OCI-LY3 (cell line): ENCODE results near the gene IL17A.

Source experiments
- H2AFZ ChIP-seq: fragments of 200-600, 300-600 bp; shearing (Covaris generic); 2 replicates; pipeline ENCODE4 v1.6.0; 2014; ENCODE audit warnings: antibody characterized with exemption, low read depth, low read length
- H3K27ac ChIP-seq: fragments of 200-600, 300-600 bp; sonication (generic); 2 replicates; pipeline ENCODE4 v1.5.1; 2014; ENCODE audit warnings: mild to moderate bottlenecking, low read length, moderate library complexity, mixed read lengths
- H3K27me3 ChIP-seq: fragments of 200-600, 300-600 bp; sonication (generic); 2 replicates; pipeline ENCODE4 v1.6.1; 2014; ENCODE audit warnings: low read depth, low read length, mixed read lengths
- H3K36me3 ChIP-seq: fragments of 200-600, 300-600 bp; sonication (generic); replicated peaks from 2 replicates; pipeline ENCODE3; 2014; ENCODE audit warnings: low read depth, low read length, mixed read lengths
- H3K4me1 ChIP-seq: fragments of 300-600, 200-600 bp; sonication (generic); 2 replicates; pipeline ENCODE4 v1.6.1; 2014; ENCODE audit warnings: low read length, mixed read lengths
- H3K4me2 ChIP-seq: fragments of 200-600, 300-600 bp; sonication (generic); 2 replicates; pipeline ENCODE4 v1.6.1; 2014; ENCODE audit warnings: low read length, mixed read lengths
- H3K4me3 ChIP-seq: fragments of 300-600, 200-600 bp; sonication (generic); 2 replicates; pipeline ENCODE4 v1.5.1; 2014; ENCODE audit warnings: antibody characterized with exemption, mild to moderate bottlenecking, low read length, moderate library complexity
- H3K79me2 ChIP-seq: fragments of 300-600, 200-600 bp; shearing (Covaris generic); 2 replicates; pipeline ENCODE4 v1.6.1; 2014; ENCODE audit warnings: mild to moderate bottlenecking, low read length, mixed read lengths
- H3K9ac ChIP-seq: fragments of 300-600, 200-600 bp; shearing (Covaris generic); 2 replicates; pipeline ENCODE4 v1.6.0; 2014; ENCODE audit warnings: mild to moderate bottlenecking, low read length, moderate library complexity
- H3K9me3 ChIP-seq: fragments of 200-600, 300-600 bp; shearing (Covaris generic); 2 replicates; pipeline ENCODE4 v1.6.1; 2014; ENCODE audit warnings: low read length, mixed read lengths; ENCODE audit not compliant: insufficient read depth
- H4K20me1 ChIP-seq: fragments of 200-600, 300-600 bp; sonication (generic); 2 replicates; pipeline ENCODE4 v1.6.1; 2016; ENCODE audit warnings: low read length, mixed read lengths; ENCODE audit not compliant: insufficient read depth
- EZH2phosphoT487 ChIP-seq: fragments of 200-600 bp; shearing (Covaris generic); IDR thresholded peaks from 2 replicates; pipeline ENCODE4 v1.6.1; 2018; ENCODE audit warnings: antibody characterized with exemption, mixed run types, low read depth
- TF ChIP-seq, protein P1 (sequence below): fragments of 200-600, 300-600 bp; sonication (generic); IDR thresholded peaks from 2 replicates; pipeline ENCODE4 v1.5.1; 2014; ENCODE audit warnings: antibody characterized with exemption, low read length, low read depth

Gene IL17A

DNA sequence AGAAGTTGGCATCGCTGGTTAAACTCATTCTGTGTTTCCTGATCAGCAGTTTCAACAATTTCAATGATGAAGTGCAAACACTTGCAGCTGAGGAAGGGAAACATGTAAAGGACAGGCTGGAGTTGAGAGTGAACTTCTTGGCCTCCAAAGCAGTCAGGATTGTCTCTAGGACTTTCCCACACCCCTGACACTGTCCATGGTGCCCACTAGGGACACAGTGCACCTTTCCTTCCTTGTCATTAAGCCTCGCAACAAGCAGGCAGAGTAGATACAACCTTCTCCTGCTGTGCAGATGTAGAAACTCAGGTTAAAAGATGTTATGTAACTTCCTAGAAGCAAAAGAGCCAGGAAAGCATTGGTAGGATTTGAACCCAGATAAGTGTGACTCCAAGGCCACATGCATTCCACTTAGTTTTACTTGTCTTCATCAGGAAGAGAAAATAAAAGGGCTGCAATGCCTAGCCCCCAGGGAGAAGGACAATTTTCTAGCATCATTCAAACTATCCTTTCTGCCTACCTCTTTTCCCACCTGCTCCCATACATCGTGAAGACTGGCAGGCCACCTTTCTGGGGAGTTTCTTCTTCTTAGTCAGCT lies 39.2 kb upstream of the IL17A start:
- H4K20me1 ChIP-seq: no peaks in the 10 kb centered on the region
- no peak overlapping the region for H3K4me3 ChIP-seq
- H3K4me1 ChIP-seq: peaks cover 23% of the 10 kb centered on the region
- H3K27me3 ChIP-seq: peaks cover 41% of the 10 kb centered on the region
- no peak overlapping the region for H2AFZ ChIP-seq
- no peak overlapping the region for H3K9ac ChIP-seq
- H3K9me3 ChIP-seq: no peaks in the 10 kb centered on the region
- TF ChIP-seq EZH2phosphoT487: no peak
- TF ChIP-seq, protein P1, sequence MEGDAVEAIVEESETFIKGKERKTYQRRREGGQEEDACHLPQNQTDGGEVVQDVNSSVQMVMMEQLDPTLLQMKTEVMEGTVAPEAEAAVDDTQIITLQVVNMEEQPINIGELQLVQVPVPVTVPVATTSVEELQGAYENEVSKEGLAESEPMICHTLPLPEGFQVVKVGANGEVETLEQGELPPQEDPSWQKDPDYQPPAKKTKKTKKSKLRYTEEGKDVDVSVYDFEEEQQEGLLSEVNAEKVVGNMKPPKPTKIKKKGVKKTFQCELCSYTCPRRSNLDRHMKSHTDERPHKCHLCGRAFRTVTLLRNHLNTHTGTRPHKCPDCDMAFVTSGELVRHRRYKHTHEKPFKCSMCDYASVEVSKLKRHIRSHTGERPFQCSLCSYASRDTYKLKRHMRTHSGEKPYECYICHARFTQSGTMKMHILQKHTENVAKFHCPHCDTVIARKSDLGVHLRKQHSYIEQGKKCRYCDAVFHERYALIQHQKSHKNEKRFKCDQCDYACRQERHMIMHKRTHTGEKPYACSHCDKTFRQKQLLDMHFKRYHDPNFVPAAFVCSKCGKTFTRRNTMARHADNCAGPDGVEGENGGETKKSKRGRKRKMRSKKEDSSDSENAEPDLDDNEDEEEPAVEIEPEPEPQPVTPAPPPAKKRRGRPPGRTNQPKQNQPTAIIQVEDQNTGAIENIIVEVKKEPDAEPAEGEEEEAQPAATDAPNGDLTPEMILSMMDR: no peak
- no peak overlapping the region for H3K27ac ChIP-seq
- no peaks in the 10 kb centered on the region for H3K36me3 ChIP-seq
- no peaks in the 10 kb centered on the region for H3K79me2 ChIP-seq
- H3K4me2 ChIP-seq: no peak overlapping the region

DNA sequence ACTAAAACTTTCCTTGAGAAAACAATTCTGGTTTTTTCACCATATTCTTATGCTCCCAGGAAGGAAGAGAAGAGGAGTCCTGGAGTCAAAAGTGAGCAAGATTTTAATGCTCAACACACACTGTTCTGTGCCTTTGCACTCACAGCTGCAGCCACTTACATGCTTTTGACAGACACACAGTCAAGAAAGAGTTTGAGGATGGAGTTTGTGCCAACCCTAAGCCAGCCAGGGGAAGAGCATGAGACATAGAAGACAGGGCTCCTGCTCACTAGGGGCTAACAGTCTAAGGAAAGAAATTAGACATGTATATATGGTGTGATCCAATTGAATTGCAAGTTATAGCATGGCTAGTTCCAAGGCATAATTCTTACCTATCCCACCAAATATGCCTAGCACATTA lies 37.1 kb upstream of the IL17A start:
- H3K27me3 ChIP-seq: peaks cover 35% of the 10 kb centered on the region
- H3K9me3 ChIP-seq: no peaks in the 10 kb centered on the region
- no peaks in the 10 kb centered on the region for H3K36me3 ChIP-seq
- H3K27ac ChIP-seq: no peak overlapping the region
- H3K4me2 ChIP-seq: no peak overlapping the region
- no peak overlapping the region for H3K4me3 ChIP-seq
- H3K4me1 ChIP-seq: peaks cover 25% of the 10 kb centered on the region
- H3K9ac ChIP-seq: no peak overlapping the region
- no peaks in the 10 kb centered on the region for H4K20me1 ChIP-seq
- TF ChIP-seq, protein P1: no peak
- H3K79me2 ChIP-seq: no peaks in the 10 kb centered on the region
- H2AFZ ChIP-seq: no peak overlapping the region

DNA sequence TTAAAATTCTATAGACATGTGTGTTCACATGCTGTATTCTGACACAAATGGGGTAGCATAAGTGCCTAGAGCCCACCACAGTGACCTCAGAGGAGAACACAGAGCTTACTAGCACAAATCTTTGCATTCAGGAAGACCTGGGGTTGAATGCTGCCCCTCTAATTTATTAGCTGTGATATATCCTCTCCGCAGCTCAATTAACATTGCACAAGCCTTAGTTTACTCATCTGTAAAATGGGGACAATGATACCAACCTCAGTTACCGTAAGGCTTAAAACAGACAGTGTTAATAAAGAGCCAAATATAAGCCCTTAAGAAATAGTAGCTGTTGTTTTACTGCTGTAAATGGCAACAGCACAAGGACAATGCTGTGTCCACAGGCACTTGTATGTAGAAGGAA lies 36.2 kb upstream of the IL17A start:
- H3K4me2 ChIP-seq: no peak overlapping the region
- peaks cover 16% of the 10 kb centered on the region for H3K4me1 ChIP-seq
- no peaks in the 10 kb centered on the region for H3K36me3 ChIP-seq
- no peak overlapping the region for H3K9ac ChIP-seq
- no peak overlapping the region for H3K4me3 ChIP-seq
- H4K20me1 ChIP-seq: no peaks in the 10 kb centered on the region
- no peak for TF ChIP-seq EZH2phosphoT487
- TF ChIP-seq, protein P1: no peak
- H2AFZ ChIP-seq: no peak overlapping the region
- H3K9me3 ChIP-seq: no peaks in the 10 kb centered on the region
- H3K27me3 ChIP-seq: peaks cover 35% of the 10 kb centered on the region
- no peaks in the 10 kb centered on the region for H3K79me2 ChIP-seq
- no peak overlapping the region for H3K27ac ChIP-seq

DNA sequence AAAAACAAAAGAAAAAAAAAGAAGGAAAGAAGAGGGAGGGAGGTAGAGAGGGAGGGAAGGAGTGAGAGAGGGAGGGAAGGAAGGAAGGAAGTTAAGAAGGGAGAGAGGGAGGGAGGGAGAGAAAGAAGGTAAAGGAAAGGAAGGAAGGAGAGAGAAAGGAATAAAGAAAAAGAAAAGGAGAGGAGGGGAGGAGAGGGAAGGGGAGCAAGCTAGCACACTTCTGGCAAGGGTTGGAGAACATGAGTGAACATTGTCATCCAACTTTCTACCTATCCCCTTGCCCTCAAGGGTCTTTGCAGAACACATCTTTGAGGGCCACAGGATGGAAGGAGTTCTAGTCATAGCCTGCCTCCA lies 34.1 kb upstream of the IL17A start:
- H4K20me1 ChIP-seq: no peaks in the 10 kb centered on the region
- H3K4me2 ChIP-seq: no peak overlapping the region
- H2AFZ ChIP-seq: no peak overlapping the region
- H3K36me3 ChIP-seq: no peaks in the 10 kb centered on the region
- H3K27me3 ChIP-seq: peaks cover 21% of the 10 kb centered on the region
- no peaks in the 10 kb centered on the region for H3K9me3 ChIP-seq
- peaks cover 25% of the 10 kb centered on the region for H3K4me1 ChIP-seq
- H3K9ac ChIP-seq: no peak overlapping the region
- no peaks in the 10 kb centered on the region for H3K79me2 ChIP-seq
- H3K4me3 ChIP-seq: no peak overlapping the region
- TF ChIP-seq, protein P1: no peak
- no peak for TF ChIP-seq EZH2phosphoT487
- H3K27ac ChIP-seq: no peak overlapping the region
